Endothelial cell of umbilical vein (primary cell): ENCODE results near the gene MOCOS. TPM values are rescaled to one million over a fixed set of nuclear protein-coding genes. Genes with fewer than 3 reads are reported as not detected.

ENCODE experiments used
- BruUV-seq: library from RNA; stranded (reverse); fragments of 400-500 nt; replicated peaks from 2 replicates; lab custom pipeline; 2021; lab: Mats Ljungman, UMichigan
- CTCF ChIA-PET: fragments of 300-600, 350-600 bp; sonication (Branson Sonifier 250); formaldehyde crosslinking; loops from one replicate; lab custom pipeline; 2021; ENCODE audit warnings: antibody characterized with exemption, inconsistent platforms; lab: Charles Lee
- POLR2A ChIA-PET: fragments of 300-600, 350-600 bp; sonication (Branson Sonifier 250); formaldehyde crosslinking; loops from one replicate; lab custom pipeline; 2021; ENCODE audit warnings: antibody characterized with exemption, inconsistent platforms; lab: Charles Lee
- DNase-seq: peaks from one replicate; pipeline ENCODE4 v3.0.0-alpha.2; 2011; ENCODE audit warnings: low read depth, low spot score
- FAIRE-seq: peaks from 2 replicates; lab custom pipeline; 2011; peaks lifted over from hg19 to GRCh38; lab: Jason Lieb, UNC
- H2AFZ ChIP-seq: 2 replicates; pipeline ENCODE4 v1.6.0; 2012; ENCODE audit warnings: low read depth, low read length, control low read depth, inconsistent platforms
- H3K27ac ChIP-seq: 2 replicates; pipeline ENCODE4 v1.5.1; 2011; ENCODE audit warnings: low read depth, mild to moderate bottlenecking, control low read depth, low read length, moderate library complexity; ENCODE audit not compliant: insufficient read depth
- H3K27me3 ChIP-seq, 2 experiments: 2 replicates each; pipeline versions ENCODE4 v1.6.0 to v1.6.1; 2011; ENCODE audit warnings: low read length in 2 of 2, mixed read lengths in 1 of 2; ENCODE audit not compliant: control insufficient read depth in 2 of 2, insufficient read depth in 2 of 2
- H3K36me3 ChIP-seq, 2 experiments: 2 replicates in 1 of 2; 3 replicates in 1 of 2; pipeline ENCODE4 v1.5.1; 2011; ENCODE audit warnings: low read length in 2 of 2, mild to moderate bottlenecking in 1 of 2, moderate library complexity in 1 of 2; ENCODE audit not compliant: control insufficient read depth in 2 of 2, insufficient read depth in 2 of 2; ENCODE audit errors: extremely low read depth in 1 of 2
- H3K4me1 ChIP-seq: 3 replicates; pipeline ENCODE4 v1.5.1; 2011; ENCODE audit warnings: mild to moderate bottlenecking, low read length; ENCODE audit not compliant: control insufficient read depth, insufficient read depth; ENCODE audit errors: extremely low read depth
- H3K4me2 ChIP-seq: 2 replicates; pipeline ENCODE4 v1.6.1; 2011; ENCODE audit warnings: low read length, control low read depth, mixed read lengths; ENCODE audit not compliant: insufficient read depth
- H3K4me3 ChIP-seq, 3 experiments: fragments of 200-600 bp in 1 of 3; sonication (generic), shearing (Covaris generic) in 1 of 3; replicated peaks in 1 of 3; 2 replicates each; pipeline ENCODE4 v1.5.1; 2011 to 2016; ENCODE audit warnings: control low read depth in 3 of 3, low read length in 3 of 3, mild to moderate bottlenecking in 2 of 3, inconsistent platforms in 1 of 3, low read depth in 1 of 3, moderate library complexity in 1 of 3; ENCODE audit not compliant: insufficient read depth in 1 of 3
- H3K79me2 ChIP-seq: 2 replicates; pipeline ENCODE4 v1.6.0; 2012; ENCODE audit warnings: low read length, inconsistent platforms; ENCODE audit not compliant: control insufficient read depth, insufficient read depth
- H3K9ac ChIP-seq: replicated peaks from 2 replicates; pipeline ENCODE3; 2011; ENCODE audit warnings: low read length, control low read depth; ENCODE audit not compliant: insufficient read depth; ENCODE audit errors: extremely low read depth
- H3K9me1 ChIP-seq: replicated peaks from 3 replicates; pipeline ENCODE4 v1.6.0; 2011; ENCODE audit warnings: mild to moderate bottlenecking, low read length; ENCODE audit not compliant: control insufficient read depth, insufficient read depth; ENCODE audit errors: extremely low read depth
- H3K9me3 ChIP-seq: replicated peaks from 2 replicates; pipeline ENCODE4 v1.5.1; 2012; ENCODE audit warnings: low read length, inconsistent platforms; ENCODE audit not compliant: control insufficient read depth, insufficient read depth
- H4K20me1 ChIP-seq: replicated peaks from 2 replicates; pipeline ENCODE3; 2011; ENCODE audit warnings: mild to moderate bottlenecking, low read length; ENCODE audit not compliant: control insufficient read depth, insufficient read depth; ENCODE audit errors: extremely low read depth
- CTCF ChIP-seq, 2 donors: IDR thresholded peaks; 1 replicate in 1 of 2; 2 replicates in 1 of 2; pipeline ENCODE4 v1.5.1; 2011; ENCODE audit warnings: low read length in 2 of 2, mild to moderate bottlenecking in 2 of 2, moderate library complexity in 2 of 2, control low read depth in 1 of 2, inconsistent platforms in 1 of 2, low read depth in 1 of 2; ENCODE audit not compliant: insufficient read depth in 1 of 2; ENCODE audit errors: extremely low read depth in 1 of 2
- EZH2 ChIP-seq: IDR thresholded peaks from 2 replicates; pipeline ENCODE4 v1.6.1; 2012; ENCODE audit warnings: borderline replicate concordance, low read depth, mild to moderate bottlenecking, moderate library complexity, low read length, inconsistent platforms; ENCODE audit not compliant: severe bottlenecking
- FOS ChIP-seq: IDR thresholded peaks from 2 replicates; pipeline ENCODE4 v1.6.1; 2011; ENCODE audit warnings: mild to moderate bottlenecking, low read length, moderate library complexity, borderline replicate concordance; ENCODE audit not compliant: insufficient read depth
- GATA2 ChIP-seq: IDR thresholded peaks from 2 replicates; pipeline ENCODE4 v1.7.0; 2011; ENCODE audit warnings: low read depth, mild to moderate bottlenecking, moderate library complexity, mixed read lengths, low read length; ENCODE audit not compliant: insufficient read length, insufficient read depth
- JUN ChIP-seq: IDR thresholded peaks from 2 replicates; pipeline ENCODE4 v1.6.1; 2011; ENCODE audit warnings: borderline replicate concordance, low read depth; ENCODE audit not compliant: insufficient read length, insufficient read depth
- MYC ChIP-seq: IDR thresholded peaks from one replicate; pipeline ENCODE4 v1.6.1; 2011; ENCODE audit warnings: mild to moderate bottlenecking, low read depth, low read length
- POLR2A ChIP-seq: IDR thresholded peaks from 2 replicates; pipeline ENCODE4 v1.6.1; 2012; ENCODE audit warnings: low read depth, mild to moderate bottlenecking, control low read depth, low read length
- POLR2AphosphoS5 ChIP-seq: IDR thresholded peaks from 2 replicates; pipeline ENCODE4 v1.6.1; 2012; ENCODE audit warnings: low read depth, mild to moderate bottlenecking, control low read depth, low read length, moderate library complexity; ENCODE audit not compliant: insufficient read depth
- dilution Hi-C: fragments of 300-500 bp; cut with MboI; formaldehyde crosslinking; loops from one replicate; pipeline ENCODE4 v1.15.0; 2019; ENCODE audit warnings: low sequenced_read_pairs; ENCODE audit not compliant: extremely low pct_ligation_motif_present
- intact Hi-C: fragments of 100-400 bp; cut with micrococcal nuclease; formaldehyde crosslinking; loops from one replicate; pipeline ENCODE4 v1.10.0; 2022
- polyA plus RNA-seq, 4 experiments: library from polyadenylated mRNA; depleted of rRNA in 3 of 4; stranded (reverse) in 3 of 4; unstranded in 1 of 4; fragments of >200 nt; gene quantifications; 2 replicates each; pipeline versions ENCODE4 v1.2.1 to v1.2.3, GENCODE V29; 2011 to 2012; ENCODE audit warnings: missing spikeins in 1 of 4
- total RNA-seq: library from RNA; stranded (reverse); gene quantifications from 2 replicates; pipeline ENCODE4 v1.2.3, GENCODE V29; 2021
- TF ChIP-seq, protein P1 (sequence below): IDR thresholded peaks from 2 replicates; pipeline ENCODE4 v1.6.1; 2011; ENCODE audit not compliant: insufficient read depth, insufficient read length

Gene MOCOS
- total and polyA plus RNA-seq, 2 donors (not counting 3 experiments of a cell fraction or from before 2014, with no cell fraction given) = 0.18 to 0.88 TPM

GRCh38 chr18:36162981-36163380 is 24.3 kb upstream of the MOCOS start:
- no peaks in the 10 kb centered on the region for H3K27me3 ChIP-seq
- POLR2A ChIA-PET = interaction anchor here (0.7 kb wide), 2 partner anchors 9 to 43 kb away, joined by 3 to 4 read pairs; no protein-coding TSS in a partner anchor
- H3K9me3 ChIP-seq = no peaks in the 10 kb centered on the region
- peaks cover 32% of the 10 kb centered on the region for H3K4me1 ChIP-seq
- H3K27ac ChIP-seq = peak overlapping the region; percentile 63
- BruUV-seq = no TSS peak
- no peaks in the 10 kb centered on the region for H3K9me1 ChIP-seq
- peak; percentile 79 for DNase-seq
- TF ChIP-seq FOS = peak; percentile 55
- TF ChIP-seq POLR2A = no peak
- TF ChIP-seq MYC = no peak
- TF ChIP-seq JUN = peak; percentile 59
- no peak overlapping the region for H3K4me3 ChIP-seq
- no peak overlapping the region for H3K4me2 ChIP-seq
- H2AFZ ChIP-seq = no peak overlapping the region
- dilution Hi-C loops = no loop called here
- peaks cover 8 to 15% of the 10 kb centered on the region in 2 experiments for H3K36me3 ChIP-seq
- H3K79me2 ChIP-seq = peaks cover 2% of the 10 kb centered on the region
- no peak overlapping the region for H3K9ac ChIP-seq
- H4K20me1 ChIP-seq = no peaks in the 10 kb centered on the region
- CTCF ChIA-PET = interaction anchor here (0.7 to 1.1 kb wide), 3 partner anchors 10 to 28 kb away, joined by 3 read pairs; no protein-coding TSS in a partner anchor
- intact Hi-C loops = no loop called here
- peak; percentile 75 for FAIRE-seq

GRCh38 chr18:36167692-36168218 is 19.5 kb upstream of the MOCOS start:
- Histone ChIP-seq H3K4me2 (no peak overlapping the region), H3K27me3 (no peaks in the 10 kb centered on the region), H3K4me3 (no peak overlapping the region), H3K27ac (peak overlapping the region; percentile 7), H2AFZ (no peak overlapping the region), H3K9me3 (no peaks in the 10 kb centered on the region), H3K9ac (no peak overlapping the region), H4K20me1 (no peaks in the 10 kb centered on the region), H3K4me1 (peaks cover 12% of the 10 kb centered on the region), H3K79me2 (no peaks in the 10 kb centered on the region), H3K36me3 (peaks cover 5 to 13% of the 10 kb centered on the region in 2 experiments), H3K9me1 (no peaks in the 10 kb centered on the region)
- TF ChIP-seq POLR2AphosphoS5 (no peak), POLR2A (no peak), GATA2 (no peak), FOS (no peak), EZH2 (no peak), MYC (no peak), JUN (no peak), CTCF (IDR thresholded peaks at IDR 0.05; ENCODE audit: extremely low read depth in 1 of 2, insufficient read depth in 1 of 2, low read depth in 1 of 2, low read length in 2 of 2) (no peak)
- TF ChIP-seq, protein P1, sequence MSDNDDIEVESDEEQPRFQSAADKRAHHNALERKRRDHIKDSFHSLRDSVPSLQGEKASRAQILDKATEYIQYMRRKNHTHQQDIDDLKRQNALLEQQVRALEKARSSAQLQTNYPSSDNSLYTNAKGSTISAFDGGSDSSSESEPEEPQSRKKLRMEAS = no peak
- dilution Hi-C loops (no loop called here), intact Hi-C loops (no loop called here)
- DNase-seq (no peak), FAIRE-seq (peak; percentile 66)
- ChIA-PET POLR2A (no interaction called here), CTCF (interaction anchor here (1.0 kb wide), 1 partner anchor 9 kb away, joined by 3 read pairs; no protein-coding TSS in a partner anchor)
- BruUV-seq = no TSS peak
